ENCODE data around the gene FN1.

GRCh38 chr2:215483431-215483830, 47.6 kb upstream of the FN1 start:
- no peak for TF ChIP-seq CTCF (IDR thresholded peaks at IDR 0.05)
- TF ChIP-seq POLR2A (IDR thresholded peaks at IDR 0.05): no peak

All from body of pancreas (tissue), 4 donors.